ENCODE results near the gene ITSN2. TPM values are rescaled to one million over a fixed set of nuclear protein-coding genes. Genes with fewer than 3 reads are reported as not detected.

Gene ITSN2
- 34.9 and 40.7 TPM in 2 replicates for total RNA-seq

GRCh38 chr2:24360050-24360962 is at the start of gene ITSN2:
Gene ITSN2 (minus strand): TSS chr2:24360536. CDS start chr2:24328082, 32,454 bp downstream.

GRCh38 chr2:24174851-24175277 is 185.5 kb downstream of the ITSN2 start, which contains the start of gene FAM228A:
Gene FAM228A (plus strand): TSS chr2:24175053. CDS start chr2:24175481, 428 bp downstream.

Other genes with a start within 250 kb of the ITSN2 start
- 0.18 and 0.28 TPM in 2 replicates for gene PFN4, start 237.2 kb downstream of the ITSN2 start, total RNA-seq
- gene FAM228B, start 237.1 kb downstream of the ITSN2 start, total RNA-seq: 3.5 and 8.7 TPM in 2 replicates
- gene FAM228A, start 185.5 kb downstream of the ITSN2 start, total RNA-seq: 0.09 and 0.28 TPM in 2 replicates
- gene NCOA1, start 130.7 kb upstream of the ITSN2 start, total RNA-seq: 6.8 and 8.0 TPM in 2 replicates